Fibroblast of skin of right biceps (primary cell): ENCODE results near the gene GALNTL6.
"Not testable (repeated sequence)": the region's sequence is repeated elsewhere in the genome, so short reads cannot be mapped to it uniquely, and the experiment has no call there.

Experiments used
- DNase-seq: peaks from one replicate; pipeline ENCODE4 v3.0.0-alpha.2; 2013

GALNTL6 gene

GRCh38 chr4:173001571-173001970 is 1188.4 kb downstream of the GALNTL6 start:
- peak; percentile 70 for DNase-seq

- no peak for DNase-seq
Measured at GRCh38 chr4:173002830-173003561, 1189.8 kb downstream of the GALNTL6 start.

GRCh38 chr4:173005912-173006633 is 1192.9 kb downstream of the GALNTL6 start:
- no peak for DNase-seq

GRCh38 chr4:173008436-173008835 is 1195.2 kb downstream of the GALNTL6 start:
- DNase-seq, result no peak

GRCh38 chr4:173009129-173009823 is 1196.1 kb downstream of the GALNTL6 start:
- peak; percentile 24 for DNase-seq

- DNase-seq, result no peak
Measured at GRCh38 chr4:173012608-173013007, 1199.4 kb downstream of the GALNTL6 start.

- DNase-seq, result peak; percentile 36
Measured at GRCh38 chr4:173013232-173013930, 1200.2 kb downstream of the GALNTL6 start.

- DNase-seq, result peak; percentile 68
Measured at GRCh38 chr4:173014113-173014558, 1200.9 kb downstream of the GALNTL6 start.

GRCh38 chr4:173014836-173015235 is 1201.6 kb downstream of the GALNTL6 start:
- DNase-seq, result no peak

GRCh38 chr4:173017802-173018201 is 1204.6 kb downstream of the GALNTL6 start:
- no peak for DNase-seq

- no peak for DNase-seq
Measured at GRCh38 chr4:173018446-173018845, 1205.2 kb downstream of the GALNTL6 start.

- DNase-seq, result no peak
Measured at GRCh38 chr4:173019664-173020063, 1206.5 kb downstream of the GALNTL6 start.

GRCh38 chr4:173021746-173022573 is 1208.8 kb downstream of the GALNTL6 start:
- DNase-seq, result not testable (repeated sequence)

GRCh38 chr4:173024203-173024602 is 1211.0 kb downstream of the GALNTL6 start:
- DNase-seq, result no peak

GRCh38 chr4:173025131-173025530 is 1211.9 kb downstream of the GALNTL6 start:
- peak; percentile 65 for DNase-seq

GRCh38 chr4:173037242-173037641 is 1224.0 kb downstream of the GALNTL6 start:
- no peak for DNase-seq

- no peak for DNase-seq
Measured at GRCh38 chr4:173038192-173038896, 1225.1 kb downstream of the GALNTL6 start.

GRCh38 chr4:173039617-173040577 is 1226.7 kb downstream of the GALNTL6 start:
- DNase-seq, result no peak

- DNase-seq, result no peak
Measured at GRCh38 chr4:173041482-173041881, 1228.3 kb downstream of the GALNTL6 start.

- not testable (repeated sequence) for DNase-seq
Measured at GRCh38 chr4:173042139-173042538, 1228.9 kb downstream of the GALNTL6 start.
